ENCODE data around the gene STOM. TPM values are rescaled to one million over a fixed set of nuclear protein-coding genes. Genes with fewer than 3 reads are reported as not detected.

The STOM gene
- total RNA-seq, 1 donor: 114 TPM

DNA sequence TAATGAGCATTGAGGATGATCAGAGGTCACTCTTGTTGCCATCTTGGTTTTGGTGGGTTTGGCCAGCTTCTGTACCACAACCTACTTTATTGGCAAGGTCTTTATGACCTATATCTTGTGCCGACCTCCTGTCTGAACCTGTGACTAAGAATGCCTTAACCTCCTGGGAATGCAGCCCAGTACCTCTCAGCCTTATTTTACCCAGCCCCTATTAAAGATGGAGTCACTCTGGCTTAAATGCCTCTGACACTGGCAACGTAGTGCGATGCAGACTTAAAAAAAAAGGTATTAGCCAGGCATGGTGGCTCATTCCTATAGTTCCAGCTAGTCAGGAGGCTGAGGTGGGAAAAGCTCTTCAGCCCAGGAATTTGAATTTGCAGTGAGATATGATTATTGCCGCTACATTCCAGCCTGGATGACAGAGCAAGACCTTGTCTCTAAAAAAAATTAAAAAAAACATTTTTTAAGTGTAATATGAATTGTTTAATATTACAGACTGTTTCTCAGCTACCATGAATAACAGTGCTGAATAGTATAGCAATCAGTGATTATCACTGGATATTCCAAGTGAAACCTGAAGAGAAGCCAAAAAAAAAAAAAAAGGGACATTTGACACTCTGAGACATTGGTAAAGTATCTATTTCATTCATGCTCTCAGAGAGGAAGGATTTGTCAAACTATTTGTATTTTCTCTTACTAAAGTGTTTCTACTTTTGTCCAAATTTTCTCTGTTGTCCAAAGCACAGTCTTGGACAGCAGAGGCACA lies 18.3 kb upstream of the STOM start:
- Histone ChIP-seq H3K27ac (ENCODE audit: low read depth, low read length) (peak overlapping the region; percentile 40), H3K79me2 (ENCODE audit: insufficient read depth, low read length) (no peaks in the 10 kb centered on the region), H3K4me2 (ENCODE audit: insufficient read depth, low read length) (no peak overlapping the region), H2AFZ (ENCODE audit: low read length) (no peak overlapping the region), H3K4me3 (ENCODE audit: insufficient read depth, low read length) (no peak overlapping the region), H3K9me3 (ENCODE audit: low read depth, low read length) (no peaks in the 10 kb centered on the region), H4K20me1 (ENCODE audit: insufficient read depth, low read length) (no peaks in the 10 kb centered on the region), H3K36me3 (ENCODE audit: insufficient read depth, low read length) (no peaks in the 10 kb centered on the region), H3K27me3 (ENCODE audit: insufficient read depth, low read length) (no peaks in the 10 kb centered on the region), H3K4me1 (ENCODE audit: insufficient read depth, low read length) (peaks cover 15% of the 10 kb centered on the region)
- TF ChIP-seq CTCF (IDR thresholded peaks at IDR 0.05; ENCODE audit: extremely low read depth, low read depth, low read length): no peak
- no peak for DNase-seq (ENCODE audit: insufficient read length, low spot score, missing footprints)

GRCh38 chr9:121386442-121387175 lies 16.6 kb upstream of the STOM start:
- no peak overlapping the region for H2AFZ ChIP-seq (ENCODE audit: low read length)
- no peak overlapping the region for H3K4me2 ChIP-seq (ENCODE audit: insufficient read depth, low read length)
- TF ChIP-seq CTCF (IDR thresholded peaks at IDR 0.05; ENCODE audit: extremely low read depth, low read depth, low read length): no peak
- H3K9me3 ChIP-seq (ENCODE audit: low read depth, low read length): no peaks in the 10 kb centered on the region
- H3K36me3 ChIP-seq (ENCODE audit: insufficient read depth, low read length): no peaks in the 10 kb centered on the region
- H3K4me3 ChIP-seq (ENCODE audit: insufficient read depth, low read length): no peak overlapping the region
- H3K27me3 ChIP-seq (ENCODE audit: insufficient read depth, low read length): no peaks in the 10 kb centered on the region
- H4K20me1 ChIP-seq (ENCODE audit: insufficient read depth, low read length): no peaks in the 10 kb centered on the region
- DNase-seq (ENCODE audit: insufficient read length, low spot score, missing footprints): no peak
- H3K79me2 ChIP-seq (ENCODE audit: insufficient read depth, low read length): no peaks in the 10 kb centered on the region
- H3K27ac ChIP-seq (ENCODE audit: low read depth, low read length): no peak overlapping the region
- peaks cover 11% of the 10 kb centered on the region for H3K4me1 ChIP-seq (ENCODE audit: insufficient read depth, low read length)

DNA sequence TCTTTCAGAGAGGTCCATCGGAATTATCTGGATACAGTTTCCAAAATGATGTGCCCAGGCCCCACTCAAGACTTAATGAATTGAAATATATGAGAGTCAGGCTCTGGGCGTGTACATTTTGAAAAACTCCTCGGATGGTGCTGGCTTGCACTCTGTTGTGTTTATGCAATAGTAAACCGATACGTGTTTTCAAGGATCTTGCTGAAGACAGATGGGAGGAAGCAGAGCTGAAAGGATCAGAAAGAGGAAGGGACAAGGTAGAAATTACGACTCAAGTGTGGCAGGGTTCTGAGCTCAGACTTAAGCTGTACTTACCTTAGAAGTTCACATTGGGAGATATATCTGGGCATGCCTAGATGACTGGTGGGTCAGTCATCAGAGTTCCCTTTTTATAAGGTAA lies 13.7 kb upstream of the STOM start:
- Histone ChIP-seq H3K9me3 (ENCODE audit: low read depth, low read length) (no peaks in the 10 kb centered on the region), H4K20me1 (ENCODE audit: insufficient read depth, low read length) (no peaks in the 10 kb centered on the region), H3K4me2 (ENCODE audit: insufficient read depth, low read length) (no peak overlapping the region), H3K4me1 (ENCODE audit: insufficient read depth, low read length) (peaks cover 9% of the 10 kb centered on the region), H2AFZ (ENCODE audit: low read length) (no peak overlapping the region), H3K27ac (ENCODE audit: low read depth, low read length) (no peak overlapping the region), H3K79me2 (ENCODE audit: insufficient read depth, low read length) (no peaks in the 10 kb centered on the region), H3K4me3 (ENCODE audit: insufficient read depth, low read length) (no peak overlapping the region), H3K36me3 (ENCODE audit: insufficient read depth, low read length) (no peaks in the 10 kb centered on the region), H3K27me3 (ENCODE audit: insufficient read depth, low read length) (no peaks in the 10 kb centered on the region)
- TF ChIP-seq CTCF (IDR thresholded peaks at IDR 0.05; ENCODE audit: extremely low read depth, low read depth, low read length): no peak
- DNase-seq (ENCODE audit: insufficient read length, low spot score, missing footprints): no peak

DNA sequence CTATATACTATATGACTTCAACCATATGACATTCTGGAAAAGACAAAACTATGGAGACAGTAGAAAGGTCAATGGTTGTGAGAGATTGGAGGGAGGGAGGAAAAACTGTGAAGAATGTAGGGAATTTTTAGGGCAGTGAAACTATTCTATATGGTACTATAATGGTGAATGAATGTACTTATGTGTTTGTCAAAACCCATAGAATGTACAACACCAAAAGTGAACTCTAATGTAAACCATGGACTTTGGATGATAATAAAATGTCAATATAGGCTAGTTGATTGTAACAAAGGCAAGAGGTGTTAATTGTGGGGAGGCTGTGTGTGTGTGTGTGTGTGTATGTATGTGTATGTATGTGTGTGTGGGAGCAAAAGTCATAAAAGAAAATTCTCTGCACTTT lies 10.8 kb upstream of the STOM start:
- Histone ChIP-seq H3K4me3 (ENCODE audit: insufficient read depth, low read length) (no peak overlapping the region), H3K9me3 (ENCODE audit: low read depth, low read length) (no peaks in the 10 kb centered on the region), H4K20me1 (ENCODE audit: insufficient read depth, low read length) (no peaks in the 10 kb centered on the region), H3K27me3 (ENCODE audit: insufficient read depth, low read length) (no peaks in the 10 kb centered on the region), H3K4me2 (ENCODE audit: insufficient read depth, low read length) (no peak overlapping the region), H3K36me3 (ENCODE audit: insufficient read depth, low read length) (no peaks in the 10 kb centered on the region), H2AFZ (ENCODE audit: low read length) (no peak overlapping the region), H3K4me1 (ENCODE audit: insufficient read depth, low read length) (no peaks in the 10 kb centered on the region), H3K79me2 (ENCODE audit: insufficient read depth, low read length) (no peaks in the 10 kb centered on the region), H3K27ac (ENCODE audit: low read depth, low read length) (no peak overlapping the region)
- no peak for TF ChIP-seq CTCF (IDR thresholded peaks at IDR 0.05; ENCODE audit: extremely low read depth, low read depth, low read length)
- no peak for DNase-seq (ENCODE audit: insufficient read length, low spot score, missing footprints)
